IMR-90 (cell line): ENCODE data around the gene LIG1.

ENCODE experiments used
- MXI1 ChIP-seq: IDR thresholded peaks from 2 replicates; pipeline ENCODE4 v1.6.1; 2012; ENCODE audit warnings: low read depth, mild to moderate bottlenecking, low read length, moderate library complexity, borderline replicate concordance
- TF ChIP-seq, protein P1 (sequence below): conservative IDR thresholded peaks from 2 replicates; pipeline ENCODE4 v1.5.1; 2012; ENCODE audit warnings: mild to moderate bottlenecking, low read depth, low read length, improper control_type of control experiment

DNA sequence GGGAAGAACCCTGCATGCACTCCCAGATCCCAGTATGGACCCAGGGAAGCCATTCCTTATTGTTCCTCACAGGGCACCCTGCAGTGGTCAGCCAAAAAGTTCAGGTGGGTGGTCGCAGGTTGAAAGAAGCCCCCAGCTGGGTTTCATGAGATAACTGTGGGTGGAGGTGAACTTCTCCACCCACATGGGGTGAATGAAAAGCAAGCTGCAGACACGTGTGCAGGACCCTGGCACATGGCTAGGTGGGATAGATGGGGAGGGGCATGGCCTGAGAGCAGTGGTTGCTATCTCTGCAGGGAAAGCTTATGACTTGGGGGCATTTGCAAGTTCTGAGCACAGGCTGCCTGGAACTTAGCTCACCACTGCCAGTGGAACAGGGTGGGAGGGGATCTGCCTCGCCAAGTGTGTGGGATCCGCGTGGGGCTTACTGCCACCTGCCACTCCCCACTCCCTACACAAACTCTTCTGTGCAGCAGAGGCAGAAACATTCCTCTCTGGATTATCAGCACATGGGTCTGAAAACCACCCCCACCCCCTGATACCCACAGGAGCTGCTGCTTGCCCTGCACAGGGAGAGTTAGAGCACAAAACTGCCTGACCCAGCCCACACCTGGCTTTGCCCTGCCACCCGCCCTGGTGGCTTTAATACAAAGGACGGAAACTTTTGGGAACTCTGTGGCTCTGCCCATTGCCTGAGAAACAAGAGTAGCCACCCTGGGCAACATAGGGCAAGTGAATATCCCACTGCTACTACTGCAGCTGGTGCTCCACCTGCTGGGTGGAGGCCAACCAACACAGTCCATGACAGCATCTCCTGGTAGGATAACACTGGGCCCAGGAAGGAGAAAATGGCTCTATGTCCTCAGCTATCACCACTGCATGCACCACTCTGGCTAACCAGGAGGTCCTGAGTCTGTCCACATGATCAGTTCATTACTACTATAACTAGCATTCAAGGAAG lies 84.0 kb downstream of the LIG1 start:
- TF ChIP-seq MXI1: no peak
- TF ChIP-seq, protein P1, sequence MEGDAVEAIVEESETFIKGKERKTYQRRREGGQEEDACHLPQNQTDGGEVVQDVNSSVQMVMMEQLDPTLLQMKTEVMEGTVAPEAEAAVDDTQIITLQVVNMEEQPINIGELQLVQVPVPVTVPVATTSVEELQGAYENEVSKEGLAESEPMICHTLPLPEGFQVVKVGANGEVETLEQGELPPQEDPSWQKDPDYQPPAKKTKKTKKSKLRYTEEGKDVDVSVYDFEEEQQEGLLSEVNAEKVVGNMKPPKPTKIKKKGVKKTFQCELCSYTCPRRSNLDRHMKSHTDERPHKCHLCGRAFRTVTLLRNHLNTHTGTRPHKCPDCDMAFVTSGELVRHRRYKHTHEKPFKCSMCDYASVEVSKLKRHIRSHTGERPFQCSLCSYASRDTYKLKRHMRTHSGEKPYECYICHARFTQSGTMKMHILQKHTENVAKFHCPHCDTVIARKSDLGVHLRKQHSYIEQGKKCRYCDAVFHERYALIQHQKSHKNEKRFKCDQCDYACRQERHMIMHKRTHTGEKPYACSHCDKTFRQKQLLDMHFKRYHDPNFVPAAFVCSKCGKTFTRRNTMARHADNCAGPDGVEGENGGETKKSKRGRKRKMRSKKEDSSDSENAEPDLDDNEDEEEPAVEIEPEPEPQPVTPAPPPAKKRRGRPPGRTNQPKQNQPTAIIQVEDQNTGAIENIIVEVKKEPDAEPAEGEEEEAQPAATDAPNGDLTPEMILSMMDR: no peak
